GM08714 (cell line): Measurements from ENCODE around the gene LCE1A.

ENCODE experiments used
- H3K4me3 ChIP-seq: fragments of 200-500 bp; sonication (Bioruptor generic); 2 replicates; pipeline ENCODE4 v1.5.1; 2014; ENCODE audit warnings: mild to moderate bottlenecking, low read length, inconsistent platforms
- ZNF274 ChIP-seq: IDR thresholded peaks from 2 replicates; pipeline ENCODE4 v1.6.1; 2012; ENCODE audit warnings: mild to moderate bottlenecking, low read depth, low read length

The LCE1A gene

GRCh38 chr1:152855661-152856060, 28.4 kb downstream of the LCE1A start:
- TF ChIP-seq ZNF274 = no peak
- H3K4me3 ChIP-seq = no peak overlapping the region

DNA sequence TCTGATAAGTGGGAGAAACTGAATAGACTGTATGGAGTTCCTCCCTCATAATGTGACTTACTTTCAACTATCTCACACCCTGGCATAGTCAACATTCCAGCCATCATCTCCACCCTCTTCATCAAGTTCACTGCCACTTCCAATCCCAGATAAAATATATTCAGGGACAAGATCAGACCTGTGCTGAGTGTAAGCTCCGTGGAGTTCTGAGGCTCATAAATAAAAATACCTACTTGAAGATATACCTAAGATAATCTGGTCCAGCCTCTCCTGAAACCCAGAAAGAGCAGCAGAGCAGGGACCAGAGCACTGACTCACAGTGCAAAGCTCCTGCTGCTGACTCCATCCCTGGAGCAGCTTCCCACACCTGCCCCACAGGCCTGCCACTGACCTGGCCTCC, 30.8 kb downstream of the LCE1A start:
- no peak overlapping the region for H3K4me3 ChIP-seq
- no peak for TF ChIP-seq ZNF274

DNA sequence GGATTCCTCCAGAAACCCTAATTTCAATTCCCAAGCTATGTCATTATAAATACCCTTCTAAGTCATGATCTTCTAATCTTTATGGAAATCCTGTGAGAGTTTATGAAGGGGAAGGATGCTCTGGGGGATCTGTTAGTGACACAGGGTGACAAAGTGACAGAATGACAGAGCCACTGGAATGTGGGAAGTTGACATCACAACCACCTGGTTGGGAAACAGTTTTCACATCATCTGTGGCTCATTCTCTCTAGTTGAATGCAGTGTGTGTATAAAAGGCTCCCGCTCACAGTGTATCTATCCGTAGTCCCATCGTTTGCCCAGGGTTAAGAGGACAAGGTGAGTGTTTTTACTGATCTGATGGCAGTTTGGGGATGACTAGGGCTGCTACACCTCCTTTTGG, 32.4 kb downstream of the LCE1A start, which contains the start of gene LCE7A:
TSS of gene LCE7A (plus strand) at position 301 of the 400 bp plus-strand sequence. CDS start 702 bp downstream, outside the sequence.
- H3K4me3 ChIP-seq = no peak within 1 kb of the TSS
- no peak for TF ChIP-seq ZNF274

DNA sequence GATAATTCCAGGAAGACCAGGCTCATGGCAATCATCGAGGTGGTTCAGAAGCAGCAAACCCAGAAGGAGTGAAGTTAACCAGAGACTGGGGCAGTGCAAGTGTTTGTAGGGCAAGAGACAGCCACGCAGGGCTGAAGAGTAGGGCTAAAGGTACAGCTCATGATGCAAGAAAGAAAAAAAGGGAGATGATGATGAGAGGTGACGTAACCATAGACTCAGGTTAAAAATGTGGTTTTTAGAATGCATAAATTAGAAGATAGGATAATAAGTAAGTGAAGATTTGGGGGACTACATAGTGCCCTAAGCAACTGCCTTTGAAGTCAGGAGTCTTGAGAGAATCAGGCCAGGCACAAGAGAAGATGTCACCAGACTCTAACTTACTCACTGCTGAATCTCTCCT, 32.9 kb downstream of the LCE1A start:
- H3K4me3 ChIP-seq = no peak overlapping the region
- no peak for TF ChIP-seq ZNF274

- no peak overlapping the region for H3K4me3 ChIP-seq
- TF ChIP-seq ZNF274 = no peak
These were observed 34.1 kb downstream of the LCE1A start for GRCh38 chr1:152861374-152861773.

- H3K4me3 ChIP-seq = no peak overlapping the region
- no peak for TF ChIP-seq ZNF274
These were observed 37.2 kb downstream of the LCE1A start for GRCh38 chr1:152864443-152864842.

DNA sequence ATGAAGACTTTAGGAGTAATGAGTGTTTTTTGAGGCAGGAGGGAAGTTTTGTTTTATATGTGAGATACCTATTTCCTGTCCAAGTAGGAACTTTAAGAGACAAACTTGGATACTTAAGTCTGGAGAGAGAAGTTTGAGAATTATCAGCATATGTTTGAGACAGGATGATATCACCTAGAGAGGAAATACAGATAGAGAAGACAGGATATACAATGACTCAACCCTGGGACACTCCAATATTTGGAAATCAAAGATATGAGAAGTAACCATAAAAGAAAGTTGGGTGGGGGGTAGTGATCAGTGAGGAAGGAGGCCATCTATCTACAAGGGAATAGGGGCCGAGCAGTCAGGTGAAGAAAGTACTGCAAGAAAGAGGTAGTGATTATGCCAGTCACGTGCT, 39.0 kb downstream of the LCE1A start:
- H3K4me3 ChIP-seq = no peak overlapping the region
- TF ChIP-seq ZNF274 = no peak

GRCh38 chr1:152869808-152870419, 42.6 kb downstream of the LCE1A start:
- no peak overlapping the region for H3K4me3 ChIP-seq
- TF ChIP-seq ZNF274 = no peak

DNA sequence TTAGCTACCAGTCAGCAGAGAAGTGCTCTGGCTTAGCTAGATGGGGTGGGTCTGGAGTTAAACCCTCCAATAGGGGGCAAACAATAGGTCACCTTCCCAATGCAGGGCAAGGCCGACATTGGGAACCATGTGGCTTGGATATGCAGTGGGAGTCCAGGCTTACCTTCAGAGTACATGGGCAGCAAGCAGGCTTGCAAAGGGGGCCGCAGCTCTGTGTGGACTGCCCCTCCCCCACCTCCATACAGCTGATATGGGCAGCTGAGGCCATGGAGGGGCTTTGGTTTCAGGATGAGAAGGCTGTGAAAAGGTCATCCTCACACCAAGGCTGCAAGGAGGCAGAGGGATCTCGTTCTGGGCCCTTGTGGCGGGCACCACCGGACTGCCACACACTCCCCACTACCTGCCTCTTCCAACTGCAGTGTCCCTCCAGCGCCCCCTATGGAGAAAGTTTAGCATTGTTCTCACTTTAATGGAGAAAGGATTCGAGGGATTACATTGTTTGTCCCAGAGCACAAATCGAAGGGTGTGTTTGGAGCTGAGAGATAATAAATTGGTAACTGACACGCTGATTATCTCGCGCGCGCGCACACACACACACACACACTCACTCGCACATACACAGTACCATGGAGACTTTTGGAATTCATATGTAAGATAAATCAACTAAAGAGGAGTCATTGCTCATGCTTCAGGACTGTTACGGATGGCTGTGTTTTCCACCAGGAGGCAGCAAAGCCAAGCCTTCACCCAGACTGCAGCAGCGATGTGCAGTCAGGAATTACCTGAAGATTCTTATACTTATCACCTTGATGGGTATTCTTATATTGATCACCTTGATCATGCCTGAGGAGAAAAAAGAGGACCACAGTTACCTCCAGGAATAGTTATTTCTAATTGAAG, 43.8 kb downstream of the LCE1A start:
- no peak overlapping the region; the same call in 1 of the 2 replicates for H3K4me3 ChIP-seq
- no peak for TF ChIP-seq ZNF274

- TF ChIP-seq ZNF274 = no peak
- no peak overlapping the region; the same call in 1 of the 2 replicates for H3K4me3 ChIP-seq
These were observed 44.5 kb downstream of the LCE1A start for GRCh38 chr1:152871731-152872126.

DNA sequence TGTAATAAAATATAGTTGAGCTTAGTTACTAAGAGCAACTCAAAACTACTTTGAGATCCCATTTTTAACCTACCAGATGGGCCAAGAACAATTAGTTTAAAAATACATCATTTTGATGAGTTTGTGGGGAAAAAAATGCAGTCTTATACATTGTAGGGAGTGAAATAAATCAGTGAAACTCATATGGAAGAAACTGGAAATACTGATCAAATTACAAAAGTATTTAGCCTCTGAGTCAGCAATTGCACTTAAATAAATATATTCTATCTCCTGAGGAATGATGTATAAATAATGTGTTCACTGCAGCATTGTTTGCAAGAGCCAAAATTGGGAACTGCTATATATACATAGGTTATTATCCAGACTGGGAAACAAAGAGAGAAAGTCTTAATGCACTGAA, 46.2 kb downstream of the LCE1A start:
- TF ChIP-seq ZNF274 = no peak
- H3K4me3 ChIP-seq = no peak overlapping the region

GRCh38 chr1:152876827-152877226, 49.6 kb downstream of the LCE1A start:
- no peak for TF ChIP-seq ZNF274
- H3K4me3 ChIP-seq = no peak overlapping the region
